Hepatocyte (in vitro differentiated cells): Measurements from ENCODE around the gene PTPN4.

ENCODE experiments used
- CTCF ChIP-seq: fragments of 200-600 bp; sonication (generic); IDR thresholded peaks from 2 replicates; pipeline ENCODE4 v1.5.1; 2016; ENCODE audit warnings: antibody characterized with exemption, mild to moderate bottlenecking; ENCODE audit not compliant: poor library complexity
- EZH2 ChIP-seq: fragments of 200-600 bp; sonication (generic); IDR thresholded peaks from 2 replicates; pipeline ENCODE4 v1.6.1; 2016; ENCODE audit warnings: antibody characterized with exemption, mild to moderate bottlenecking, borderline replicate concordance
- EZH2phosphoT487 ChIP-seq: fragments of 200-600 bp; sonication (generic); IDR thresholded peaks from one replicate; pipeline ENCODE4 v1.6.1; 2018; ENCODE audit warnings: antibody characterized with exemption, mild to moderate bottlenecking, low read depth, moderate library complexity; ENCODE audit not compliant: unreplicated experiment, severe bottlenecking

- TF ChIP-seq EZH2 = no peak
- TF ChIP-seq EZH2phosphoT487 = no peak
- TF ChIP-seq CTCF = no peak
Observed at GRCh38 chr2:119864318-119864717, 104.6 kb downstream of the PTPN4 start.
